Measurements from ENCODE around the gene PDPN.

The PDPN gene

DNA sequence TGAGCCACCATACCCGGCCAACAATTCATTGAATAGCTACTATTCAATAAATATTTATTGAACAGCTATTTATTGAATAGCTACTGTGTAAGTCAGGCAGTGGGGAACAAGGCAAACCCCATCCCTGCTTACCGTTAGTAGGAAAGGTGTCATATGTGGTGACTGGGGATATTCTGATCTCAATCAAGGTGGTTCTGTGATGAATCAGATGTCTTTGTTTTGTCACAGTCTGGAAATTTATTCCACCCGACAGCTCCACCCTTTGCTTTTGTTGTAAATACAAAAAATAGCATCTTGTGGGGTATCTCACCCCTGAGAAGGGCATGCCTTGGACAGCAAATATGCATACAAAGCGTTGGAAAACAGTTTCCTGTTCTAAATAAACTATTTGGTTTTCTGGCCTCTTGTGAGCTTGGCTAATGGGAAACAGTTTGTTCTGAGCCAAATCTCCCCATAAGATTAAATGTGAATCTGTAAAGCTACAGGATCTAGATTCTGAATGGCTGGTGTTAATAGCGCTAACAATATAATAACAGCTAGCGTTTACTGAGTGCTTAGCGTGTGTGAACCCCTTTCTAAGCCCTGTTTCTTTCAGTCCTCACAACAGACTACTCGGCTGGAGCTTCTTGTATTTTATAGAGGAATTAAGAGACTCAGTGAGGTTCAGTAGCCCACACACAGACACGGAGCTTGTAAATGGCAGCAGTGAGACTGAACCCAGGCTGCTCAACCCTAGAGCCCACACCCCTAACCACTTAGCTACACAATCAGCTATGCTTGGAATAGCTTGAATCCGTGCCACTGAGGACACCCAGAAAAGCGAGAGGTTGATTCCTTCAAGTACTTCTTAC, 5.5 kb downstream of the PDPN start:
- in situ Hi-C loops (cut with MboI; ENCODE audit: low pct_unique_long_range_greater_than_20kb, low sequenced_read_pairs, unreplicated experiment): no loop called here
- no peak for DNase-seq (ENCODE audit: low spot score)
- TF ChIP-seq, protein P1, sequence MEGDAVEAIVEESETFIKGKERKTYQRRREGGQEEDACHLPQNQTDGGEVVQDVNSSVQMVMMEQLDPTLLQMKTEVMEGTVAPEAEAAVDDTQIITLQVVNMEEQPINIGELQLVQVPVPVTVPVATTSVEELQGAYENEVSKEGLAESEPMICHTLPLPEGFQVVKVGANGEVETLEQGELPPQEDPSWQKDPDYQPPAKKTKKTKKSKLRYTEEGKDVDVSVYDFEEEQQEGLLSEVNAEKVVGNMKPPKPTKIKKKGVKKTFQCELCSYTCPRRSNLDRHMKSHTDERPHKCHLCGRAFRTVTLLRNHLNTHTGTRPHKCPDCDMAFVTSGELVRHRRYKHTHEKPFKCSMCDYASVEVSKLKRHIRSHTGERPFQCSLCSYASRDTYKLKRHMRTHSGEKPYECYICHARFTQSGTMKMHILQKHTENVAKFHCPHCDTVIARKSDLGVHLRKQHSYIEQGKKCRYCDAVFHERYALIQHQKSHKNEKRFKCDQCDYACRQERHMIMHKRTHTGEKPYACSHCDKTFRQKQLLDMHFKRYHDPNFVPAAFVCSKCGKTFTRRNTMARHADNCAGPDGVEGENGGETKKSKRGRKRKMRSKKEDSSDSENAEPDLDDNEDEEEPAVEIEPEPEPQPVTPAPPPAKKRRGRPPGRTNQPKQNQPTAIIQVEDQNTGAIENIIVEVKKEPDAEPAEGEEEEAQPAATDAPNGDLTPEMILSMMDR (IDR thresholded peaks at IDR 0.05; ENCODE audit: extremely low read depth, insufficient read depth, missing control alignments): no peak

DNA sequence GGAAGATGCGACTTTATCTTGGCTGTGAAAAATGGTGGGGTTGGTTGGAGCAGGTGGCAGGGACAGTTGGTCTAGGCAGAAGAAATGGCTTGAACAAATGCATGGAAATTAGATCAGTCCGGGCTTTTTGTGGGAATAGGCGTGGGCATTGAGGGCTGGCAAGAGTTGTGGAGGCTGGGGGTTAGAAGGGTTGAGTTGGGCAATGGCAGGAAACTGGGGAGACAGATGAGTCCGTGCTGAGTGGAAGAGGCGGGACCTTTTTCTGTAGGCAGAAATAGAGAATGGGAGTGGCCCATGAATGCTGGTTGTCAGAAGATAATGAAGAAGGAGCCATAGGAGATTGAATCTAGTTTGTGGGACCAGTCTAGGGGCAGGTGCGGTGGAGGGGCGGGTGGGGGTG, 6.9 kb downstream of the PDPN start:
- in situ Hi-C loops (cut with MboI; ENCODE audit: low pct_unique_long_range_greater_than_20kb, low sequenced_read_pairs, unreplicated experiment): no loop called here
- TF ChIP-seq, protein P1 (IDR thresholded peaks at IDR 0.05; ENCODE audit: extremely low read depth, insufficient read depth, missing control alignments): no peak
- no peak for DNase-seq (ENCODE audit: low spot score)

DNA sequence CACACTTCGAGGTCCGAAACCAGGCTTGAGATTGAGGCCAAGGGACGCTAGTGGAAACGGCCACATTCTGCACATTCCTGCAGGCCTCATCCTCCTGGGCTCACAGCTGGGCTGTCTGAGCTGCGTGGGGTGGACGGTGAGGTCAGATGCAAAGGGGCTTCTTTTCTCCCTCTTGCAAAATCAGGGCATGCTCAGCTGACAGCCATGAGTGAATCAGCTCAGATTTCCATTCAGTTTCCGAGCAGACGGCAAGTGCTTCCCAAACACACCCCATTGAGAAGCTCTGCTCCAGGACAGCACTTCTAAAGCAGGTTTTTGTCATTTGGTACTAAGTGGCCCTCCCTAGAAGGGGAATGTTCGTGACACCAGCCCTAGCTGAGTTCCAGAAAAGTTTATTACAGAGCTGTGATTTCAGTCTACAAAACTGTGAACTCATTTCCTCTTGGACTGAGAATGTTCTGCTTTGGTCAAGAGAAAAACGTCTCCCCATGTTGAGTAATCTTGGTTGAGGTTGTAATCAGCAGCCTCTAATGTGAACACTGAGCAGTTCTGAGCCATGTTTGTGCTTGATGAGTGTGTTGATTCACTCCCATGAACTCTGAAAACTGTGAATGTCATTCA, 10.0 kb downstream of the PDPN start:
- TF ChIP-seq, protein P1 (IDR thresholded peaks at IDR 0.05; ENCODE audit: extremely low read depth, insufficient read depth, missing control alignments): no peak
- in situ Hi-C loops (cut with MboI; ENCODE audit: low pct_unique_long_range_greater_than_20kb, low sequenced_read_pairs, unreplicated experiment): no loop called here
- DNase-seq (ENCODE audit: low spot score): no peak

DNA sequence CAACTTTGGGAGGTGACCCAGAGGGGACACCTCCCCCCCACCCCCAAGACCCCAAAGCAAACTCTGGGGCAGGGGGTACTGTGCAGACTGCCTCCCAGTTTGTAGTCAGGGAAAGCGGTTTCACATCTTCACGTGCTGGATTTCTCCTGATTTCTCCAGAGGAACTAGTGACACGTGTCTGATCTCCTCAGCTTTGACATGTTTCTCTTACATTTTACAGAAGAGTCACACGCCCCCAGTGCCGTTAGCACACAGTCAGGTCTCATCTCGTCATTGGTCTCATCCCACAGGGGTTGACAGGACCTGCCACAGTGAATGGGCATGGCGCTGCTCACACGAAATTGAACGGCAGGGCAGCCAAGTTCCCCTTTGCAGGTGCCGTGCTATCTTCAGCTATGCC, 11.8 kb downstream of the PDPN start:
- TF ChIP-seq, protein P1 (IDR thresholded peaks at IDR 0.05; ENCODE audit: extremely low read depth, insufficient read depth, missing control alignments): no peak
- in situ Hi-C loops (cut with MboI; ENCODE audit: low pct_unique_long_range_greater_than_20kb, low sequenced_read_pairs, unreplicated experiment): no loop called here
- DNase-seq (ENCODE audit: low spot score): no peak

DNA sequence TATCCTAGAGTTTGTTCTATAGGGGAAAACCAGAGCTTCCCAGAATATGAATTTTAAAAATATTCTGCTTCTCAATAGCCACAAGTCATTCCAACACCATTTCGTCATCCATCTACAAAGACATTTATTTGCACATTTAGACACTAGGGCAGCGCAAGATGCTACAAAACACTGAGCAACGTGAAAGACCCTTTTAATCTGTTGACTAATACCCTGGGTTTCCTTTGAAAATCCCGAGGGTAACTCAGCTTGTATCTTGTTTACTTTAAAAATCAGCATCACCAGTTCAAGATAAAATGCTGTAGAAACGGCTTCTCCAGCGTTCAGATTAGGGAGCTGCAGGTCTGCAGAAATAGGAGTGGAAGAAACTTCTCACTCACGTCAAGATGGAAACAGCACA, 13.5 kb downstream of the PDPN start:
- in situ Hi-C loops (cut with MboI; ENCODE audit: low pct_unique_long_range_greater_than_20kb, low sequenced_read_pairs, unreplicated experiment): no loop called here
- TF ChIP-seq, protein P1 (IDR thresholded peaks at IDR 0.05; ENCODE audit: extremely low read depth, insufficient read depth, missing control alignments): no peak
- DNase-seq (ENCODE audit: low spot score): no peak

DNA sequence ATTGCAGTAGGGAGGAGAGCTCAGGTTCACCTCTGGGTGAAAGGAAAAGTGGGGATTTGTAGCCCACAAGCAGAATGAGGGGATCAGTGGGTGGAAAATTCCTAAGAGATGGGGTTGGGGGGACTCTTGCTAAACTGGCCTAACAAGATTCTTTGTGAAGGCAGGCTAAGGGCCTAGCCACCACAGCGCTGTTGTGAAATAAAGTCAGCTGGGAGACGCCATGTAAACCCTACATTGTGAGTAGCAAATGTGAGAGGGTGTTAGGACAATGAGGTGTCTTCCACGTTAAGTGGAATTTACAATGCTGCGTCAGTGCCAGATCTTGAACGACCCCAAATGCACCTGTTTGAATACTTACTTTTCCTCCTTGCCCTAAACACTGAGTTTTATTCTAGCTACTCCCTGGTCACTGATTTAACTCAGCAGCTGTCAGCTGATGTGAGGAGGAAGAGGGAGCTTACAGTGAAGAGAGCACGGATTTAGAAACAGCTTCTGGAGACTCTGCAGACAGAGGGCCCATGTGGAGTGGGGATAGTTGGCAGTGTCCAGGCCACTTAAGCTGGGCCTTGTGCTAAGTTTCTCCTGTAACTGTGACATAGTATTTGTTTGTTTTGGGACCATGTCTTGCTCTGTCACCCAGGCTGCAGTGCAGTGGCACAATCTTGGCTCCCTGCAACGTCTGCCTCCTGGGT, 17.3 kb downstream of the PDPN start:
- in situ Hi-C loops (cut with MboI; ENCODE audit: low pct_unique_long_range_greater_than_20kb, low sequenced_read_pairs, unreplicated experiment): no loop called here
- TF ChIP-seq, protein P1 (IDR thresholded peaks at IDR 0.05; ENCODE audit: extremely low read depth, insufficient read depth, missing control alignments): no peak
- no peak for DNase-seq (ENCODE audit: low spot score)

Data from GM13977 (cell line).